ENCODE data around the gene MGA. TPM values are rescaled to one million over a fixed set of nuclear protein-coding genes. Genes with fewer than 3 reads are reported as not detected.

Gene MGA
- total RNA-seq, result 10 to 100 TPM; 22.8 to 54.5 (median 33.4) TPM

DNA sequence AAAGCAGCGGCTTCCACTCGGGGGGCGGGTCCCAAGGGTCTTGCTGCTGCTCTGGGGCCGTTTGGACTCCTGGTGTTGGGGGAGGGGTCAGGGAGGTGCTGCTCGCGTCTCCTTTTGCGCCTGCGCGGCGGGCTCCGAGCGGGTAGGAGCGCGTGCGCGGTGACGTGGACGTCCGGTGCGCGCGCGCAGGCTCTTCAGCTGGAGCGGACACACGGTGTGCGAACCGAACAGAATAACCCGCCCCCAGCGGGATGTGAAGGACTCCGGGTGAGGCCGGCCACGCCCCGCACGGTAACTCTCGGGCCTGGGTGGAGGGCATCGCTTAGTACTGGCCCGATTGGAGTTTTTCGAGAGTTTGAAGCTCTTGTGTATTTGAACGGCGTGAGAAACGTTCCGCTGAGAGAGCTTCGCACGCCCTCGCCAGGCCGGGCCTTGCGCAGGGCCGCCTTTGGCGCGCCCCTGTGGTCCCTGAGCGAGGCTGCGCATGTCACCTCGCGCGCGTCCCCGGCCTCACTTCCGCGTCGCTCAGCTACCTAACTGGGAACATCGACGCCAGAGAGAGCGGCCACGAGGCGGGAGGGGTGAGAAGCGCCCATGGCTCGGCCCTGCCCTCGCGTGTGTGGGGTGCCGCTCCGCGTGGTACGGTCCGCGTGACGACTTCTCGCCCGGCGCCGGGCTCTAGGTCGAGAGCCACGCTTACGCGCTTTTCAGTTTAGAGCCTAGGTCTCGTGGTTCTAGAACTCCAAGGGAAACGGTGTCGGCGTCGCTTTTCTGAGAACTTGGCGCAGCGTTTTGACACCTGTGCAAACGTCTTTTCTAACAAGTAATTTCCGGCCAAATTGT, at the start of gene MGA:
TSS of gene MGA (plus strand) at position 171 of the 843 bp plus-strand sequence.
- Histone ChIP-seq H3K27ac (peak within 1 kb of the TSS; percentile 84 to 91 (median 88)), H3K36me3 (no peaks in the 10 kb centered on the region), H3K4me1 (peaks cover 14 to 41% (median 23%) of the 10 kb centered on the region in 4 donors), H3K27me3 (no peaks in the 10 kb centered on the region), H3K9me3 (peaks cover 0 to 5% (median 0%) of the 10 kb centered on the region in 4 donors), H3K4me3 (peak within 1 kb of the TSS; percentile 50 to 62 (median 56))
- 6 to 8% methylated on average over 2 to 54 of the region's 93 CpGs for WGBS, 2 donors
- TF ChIP-seq EP300 (IDR thresholded peaks at IDR 0.05) (no peak), POLR2A (IDR thresholded peaks at IDR 0.05) (peak in 2 of 4 donors; percentile 33 to 68), POLR2AphosphoS5 (IDR thresholded peaks at IDR 0.05) (peak in 1 of 2 donors; percentile 61)
- ATAC-seq (ENCODE audit: low FRiP score in 2 of 2) (peak; percentile 95), DNase-seq (peak; percentile 90 to 98)

- H3K9me3 ChIP-seq, result peaks cover 0 to 3% (median 0%) of the 10 kb centered on the region in 4 donors
- DNase-seq (no peak), ATAC-seq (ENCODE audit: low FRiP score in 2 of 2) (peak in 1 of 2 donors; percentile 6)
- H3K4me3 ChIP-seq, result peak overlapping the region; percentile 23 to 65 (median 56)
- H3K27me3 ChIP-seq, result no peaks in the 10 kb centered on the region
- peaks cover 11 to 18% (median 13%) of the 10 kb centered on the region in 4 donors for H3K4me1 ChIP-seq
- H3K36me3 ChIP-seq, result no peaks in the 10 kb centered on the region
- 27 to 33% methylated on average over 15 to 18 of the region's 18 CpGs for WGBS, 2 donors
- H3K27ac ChIP-seq, result peak overlapping the region in 3 of 4 donors; percentile 65 to 78 (median 75)
- TF ChIP-seq EP300 (IDR thresholded peaks at IDR 0.05) (no peak), POLR2AphosphoS5 (IDR thresholded peaks at IDR 0.05) (no peak), POLR2A (IDR thresholded peaks at IDR 0.05) (no peak)
- TF ChIP-seq, protein P1, sequence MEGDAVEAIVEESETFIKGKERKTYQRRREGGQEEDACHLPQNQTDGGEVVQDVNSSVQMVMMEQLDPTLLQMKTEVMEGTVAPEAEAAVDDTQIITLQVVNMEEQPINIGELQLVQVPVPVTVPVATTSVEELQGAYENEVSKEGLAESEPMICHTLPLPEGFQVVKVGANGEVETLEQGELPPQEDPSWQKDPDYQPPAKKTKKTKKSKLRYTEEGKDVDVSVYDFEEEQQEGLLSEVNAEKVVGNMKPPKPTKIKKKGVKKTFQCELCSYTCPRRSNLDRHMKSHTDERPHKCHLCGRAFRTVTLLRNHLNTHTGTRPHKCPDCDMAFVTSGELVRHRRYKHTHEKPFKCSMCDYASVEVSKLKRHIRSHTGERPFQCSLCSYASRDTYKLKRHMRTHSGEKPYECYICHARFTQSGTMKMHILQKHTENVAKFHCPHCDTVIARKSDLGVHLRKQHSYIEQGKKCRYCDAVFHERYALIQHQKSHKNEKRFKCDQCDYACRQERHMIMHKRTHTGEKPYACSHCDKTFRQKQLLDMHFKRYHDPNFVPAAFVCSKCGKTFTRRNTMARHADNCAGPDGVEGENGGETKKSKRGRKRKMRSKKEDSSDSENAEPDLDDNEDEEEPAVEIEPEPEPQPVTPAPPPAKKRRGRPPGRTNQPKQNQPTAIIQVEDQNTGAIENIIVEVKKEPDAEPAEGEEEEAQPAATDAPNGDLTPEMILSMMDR (IDR thresholded peaks at IDR 0.05), result no peak
Observed at GRCh38 chr15:41620536-41621199, 39.5 kb upstream of the MGA start.

- Histone ChIP-seq H3K4me1 (peaks cover 11 to 18% (median 13%) of the 10 kb centered on the region in 4 donors), H3K9me3 (peaks cover 0 to 3% (median 0%) of the 10 kb centered on the region in 4 donors), H3K27ac (peak overlapping the region; percentile 65 to 78 (median 74)), H3K4me3 (peak overlapping the region; percentile 23 to 65 (median 56)), H3K27me3 (no peaks in the 10 kb centered on the region), H3K36me3 (no peaks in the 10 kb centered on the region)
- ATAC-seq (ENCODE audit: low FRiP score in 2 of 2) (peak; percentile 90 to 94), DNase-seq (peak; percentile 70 to 94)
- TF ChIP-seq, protein P1 (IDR thresholded peaks at IDR 0.05), result no peak
- TF ChIP-seq POLR2A (IDR thresholded peaks at IDR 0.05) (peak in 1 of 4 donors; percentile 39), POLR2AphosphoS5 (IDR thresholded peaks at IDR 0.05) (peak; percentile 12 to 23)
- 6 to 10% methylated on average over 28 to 79 of the region's 104 CpGs for WGBS, 2 donors
Observed at GRCh38 chr15:41621200-41622193, 38.7 kb upstream of the MGA start.

DNA sequence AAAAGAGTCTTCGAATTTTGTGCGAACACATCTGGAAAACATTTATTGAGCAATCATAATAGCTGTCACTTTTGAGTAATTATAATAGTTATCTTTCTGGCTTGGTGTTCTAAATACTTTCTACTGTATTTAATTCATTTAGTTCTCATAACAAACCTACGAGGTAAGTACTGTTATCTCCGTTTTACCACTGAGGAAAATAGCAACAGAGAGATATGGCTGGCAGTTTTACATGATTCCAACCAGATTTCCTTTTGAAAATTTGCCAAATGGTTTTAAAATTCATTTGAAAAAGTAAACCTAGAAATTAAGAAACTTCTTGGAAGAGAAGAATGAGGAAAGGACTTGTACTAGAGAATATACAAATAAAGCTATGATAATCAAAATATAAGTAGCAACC, 37.3 kb upstream of the MGA start:
- H3K4me3 ChIP-seq, result no peak overlapping the region
- no peaks in the 10 kb centered on the region for H3K9me3 ChIP-seq
- H3K27me3 ChIP-seq, result no peaks in the 10 kb centered on the region
- no peak for ATAC-seq (ENCODE audit: low FRiP score in 2 of 2)
- TF ChIP-seq, protein P1 (IDR thresholded peaks at IDR 0.05), result no peak
- H3K36me3 ChIP-seq, result no peaks in the 10 kb centered on the region
- H3K4me1 ChIP-seq, result peaks cover 11 to 18% (median 13%) of the 10 kb centered on the region in 4 donors
- H3K27ac ChIP-seq, result no peak overlapping the region
- DNase-seq, result no peak
- WGBS, 2 donors, result 76 to 82% methylated on average over 4 of the region's 4 CpGs

Measured in upper lobe of left lung (tissue), 6 donors.